ENCODE measurements around the gene TMEM132D.

DNA sequence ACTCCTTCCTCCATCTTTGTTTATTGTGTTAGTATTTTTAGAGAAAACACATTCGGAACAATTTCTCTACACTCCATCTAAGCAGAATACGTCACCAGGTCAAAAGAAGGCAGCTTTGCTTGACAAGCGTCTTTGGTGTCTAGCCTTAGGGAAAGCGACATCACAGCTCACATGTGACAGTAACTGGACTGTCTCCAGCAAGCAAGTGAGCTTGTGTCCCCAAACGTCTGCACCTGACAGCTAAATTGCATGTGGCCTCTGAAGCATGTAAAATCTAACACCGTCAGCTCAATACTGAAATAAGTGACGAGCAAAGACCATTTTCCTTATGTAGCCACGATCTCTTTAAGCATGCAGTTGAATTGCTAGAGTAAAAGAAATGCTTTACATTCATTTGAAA is 540.8 kb downstream of the TMEM132D start:
- TF ChIP-seq, protein P1, sequence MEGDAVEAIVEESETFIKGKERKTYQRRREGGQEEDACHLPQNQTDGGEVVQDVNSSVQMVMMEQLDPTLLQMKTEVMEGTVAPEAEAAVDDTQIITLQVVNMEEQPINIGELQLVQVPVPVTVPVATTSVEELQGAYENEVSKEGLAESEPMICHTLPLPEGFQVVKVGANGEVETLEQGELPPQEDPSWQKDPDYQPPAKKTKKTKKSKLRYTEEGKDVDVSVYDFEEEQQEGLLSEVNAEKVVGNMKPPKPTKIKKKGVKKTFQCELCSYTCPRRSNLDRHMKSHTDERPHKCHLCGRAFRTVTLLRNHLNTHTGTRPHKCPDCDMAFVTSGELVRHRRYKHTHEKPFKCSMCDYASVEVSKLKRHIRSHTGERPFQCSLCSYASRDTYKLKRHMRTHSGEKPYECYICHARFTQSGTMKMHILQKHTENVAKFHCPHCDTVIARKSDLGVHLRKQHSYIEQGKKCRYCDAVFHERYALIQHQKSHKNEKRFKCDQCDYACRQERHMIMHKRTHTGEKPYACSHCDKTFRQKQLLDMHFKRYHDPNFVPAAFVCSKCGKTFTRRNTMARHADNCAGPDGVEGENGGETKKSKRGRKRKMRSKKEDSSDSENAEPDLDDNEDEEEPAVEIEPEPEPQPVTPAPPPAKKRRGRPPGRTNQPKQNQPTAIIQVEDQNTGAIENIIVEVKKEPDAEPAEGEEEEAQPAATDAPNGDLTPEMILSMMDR (IDR thresholded peaks at IDR 0.05; ENCODE audit: low read depth, low read length): no peak
- TF ChIP-seq POLR2A (IDR thresholded peaks at IDR 0.05; ENCODE audit: extremely low read depth, insufficient read length): no peak
- TF ChIP-seq MYC (IDR thresholded peaks at IDR 0.05; ENCODE audit: low read depth, low read length): no peak
